ENCODE measurements around the gene CEP164. TPM values are rescaled to one million over a fixed set of nuclear protein-coding genes. Genes with fewer than 3 reads are reported as not detected.

CEP164 gene
- total RNA-seq, 1 experiment from 2014 or later = 43.7 TPM

GRCh38 chr11:117414724-117415123, 87.1 kb downstream of the CEP164 start:
- Histone ChIP-seq H2AFZ (ENCODE audit: low read length) (no peak overlapping the region), H3K36me3 (ENCODE audit: low read depth, low read length) (no peaks in the 10 kb centered on the region), H4K20me1 (ENCODE audit: low read length) (no peaks in the 10 kb centered on the region), H3K9ac (ENCODE audit: low read length) (no peak overlapping the region), H3K27me3 (ENCODE audit: low read length) (no peaks in the 10 kb centered on the region), H3K4me1 (ENCODE audit: insufficient read depth, low read length) (no peaks in the 10 kb centered on the region), H3K9me2 (replicated peaks; ENCODE audit: low read length) (no peaks in the 10 kb centered on the region), H3K9me3 (ENCODE audit: low read length) (no peaks in the 10 kb centered on the region), H3K4me3 (ENCODE audit: low read length) (no peak overlapping the region), H3K79me2 (ENCODE audit: low read length) (no peaks in the 10 kb centered on the region), H3K4me2 (ENCODE audit: low read length) (no peak overlapping the region), H3K27ac (ENCODE audit: low read length) (no peak overlapping the region), H3F3A (ENCODE audit: low read length, unreplicated experiment) (no peaks in the 10 kb centered on the region)
- CTCF ChIA-PET = no interaction called here
- no peak for TF ChIP-seq EZH2phosphoT487 (IDR thresholded peaks at IDR 0.05; ENCODE audit: borderline replicate concordance, low read length)
- no peak for TF ChIP-seq CTCF (conservative IDR thresholded peaks at IDR 0.05; ENCODE audit: low read depth, low read length)
- no peak for TF ChIP-seq EZH2 (IDR thresholded peaks at IDR 0.05; ENCODE audit: low read length, unreplicated experiment)
- ATAC-seq (no peak), DNase-seq (no peak)
- POLR2A ChIA-PET (ENCODE audit: unreplicated experiment) = no interaction called here
- BruUV-seq (replicated peaks) = no TSS peak
- intact Hi-C loops (cut with micrococcal nuclease) = no loop called here

- Histone ChIP-seq H3K9ac (ENCODE audit: low read length) (no peak overlapping the region), H3K27ac (ENCODE audit: low read length) (no peak overlapping the region), H3K27me3 (ENCODE audit: low read length) (no peaks in the 10 kb centered on the region), H4K20me1 (ENCODE audit: low read length) (no peaks in the 10 kb centered on the region), H3K4me1 (ENCODE audit: insufficient read depth, low read length) (no peaks in the 10 kb centered on the region), H3K9me2 (replicated peaks; ENCODE audit: low read length) (no peaks in the 10 kb centered on the region), H3F3A (ENCODE audit: low read length, unreplicated experiment) (no peaks in the 10 kb centered on the region), H3K9me3 (ENCODE audit: low read length) (no peaks in the 10 kb centered on the region), H2AFZ (ENCODE audit: low read length) (no peak overlapping the region), H3K79me2 (ENCODE audit: low read length) (no peaks in the 10 kb centered on the region), H3K4me2 (ENCODE audit: low read length) (no peak overlapping the region), H3K4me3 (ENCODE audit: low read length) (no peak overlapping the region), H3K36me3 (ENCODE audit: low read depth, low read length) (no peaks in the 10 kb centered on the region)
- ChIA-PET CTCF (no interaction called here), POLR2A (ENCODE audit: unreplicated experiment) (no interaction called here)
- intact Hi-C loops (cut with micrococcal nuclease) = no loop called here
- no peak for DNase-seq
- TF ChIP-seq EZH2phosphoT487 (IDR thresholded peaks at IDR 0.05; ENCODE audit: borderline replicate concordance, low read length) (no peak), CTCF (conservative IDR thresholded peaks at IDR 0.05; ENCODE audit: low read depth, low read length) (no peak)
- ATAC-seq = no peak
- no TSS peak for BruUV-seq (replicated peaks)
These were observed 87.8 kb downstream of the CEP164 start for GRCh38 chr11:117415358-117415896.

- CTCF ChIA-PET = no interaction called here
- TF ChIP-seq CTCF (conservative IDR thresholded peaks at IDR 0.05; ENCODE audit: low read depth, low read length) = no peak
- TF ChIP-seq EZH2 (IDR thresholded peaks at IDR 0.05; ENCODE audit: low read length, unreplicated experiment) = no peak
- no peak for TF ChIP-seq EZH2phosphoT487 (IDR thresholded peaks at IDR 0.05; ENCODE audit: borderline replicate concordance, low read length)
- intact Hi-C loops (cut with micrococcal nuclease) = no loop called here
These were observed 89.7 kb downstream of the CEP164 start for GRCh38 chr11:117417342-117417741.

More at GRCh38 chr11:117417342-117417741, 89.7 kb downstream of the CEP164 start:
- no peak overlapping the region for H3K9ac ChIP-seq (ENCODE audit: low read length)
- H3K27ac ChIP-seq (ENCODE audit: low read length) = no peak overlapping the region
- no peaks in the 10 kb centered on the region for H3K9me3 ChIP-seq (ENCODE audit: low read length)
- no peak for ATAC-seq
- H3K9me2 ChIP-seq (replicated peaks; ENCODE audit: low read length) = no peaks in the 10 kb centered on the region
- no peaks in the 10 kb centered on the region for H3F3A ChIP-seq (ENCODE audit: low read length, unreplicated experiment)
- H3K79me2 ChIP-seq (ENCODE audit: low read length) = no peaks in the 10 kb centered on the region
- POLR2A ChIA-PET (ENCODE audit: unreplicated experiment) = no interaction called here
- no peaks in the 10 kb centered on the region for H3K4me1 ChIP-seq (ENCODE audit: insufficient read depth, low read length)
- DNase-seq = no peak
- H4K20me1 ChIP-seq (ENCODE audit: low read length) = no peaks in the 10 kb centered on the region
- H3K4me2 ChIP-seq (ENCODE audit: low read length) = no peak overlapping the region
- H2AFZ ChIP-seq (ENCODE audit: low read length) = no peak overlapping the region
- no TSS peak for BruUV-seq (replicated peaks)
- H3K27me3 ChIP-seq (ENCODE audit: low read length) = peaks cover 11% of the 10 kb centered on the region
- H3K36me3 ChIP-seq (ENCODE audit: low read depth, low read length) = no peaks in the 10 kb centered on the region
- no peak overlapping the region for H3K4me3 ChIP-seq (ENCODE audit: low read length)

Data from PC-3 (cell line).